WTC11 (cell line): Measurements from ENCODE around the gene CHD3. TPM values are rescaled to one million over a fixed set of nuclear protein-coding genes. Genes with fewer than 3 reads are reported as not detected.
"Not testable (repeated sequence)": the region's sequence is repeated elsewhere in the genome, so short reads cannot be mapped to it uniquely, and the experiment has no call there.

Source experiments
- ATAC-seq: fragments of 200-7000 bp; cut with Tn5 transposase; 2 replicates; pipeline ENCODE4 v1.10.0; 2021; ENCODE audit warnings: mild to moderate bottlenecking, moderate library complexity
- CTCF ChIA-PET: fragments of 300-600 bp; sonication (Branson Sonifier 250); formaldehyde crosslinking; loops from one replicate; lab custom pipeline; 2021; ENCODE audit warnings: antibody characterized with exemption; lab: Charles Lee
- POLR2A ChIA-PET: fragments of 350-600 bp; sonication (Branson Sonifier 250); formaldehyde crosslinking; loops from one replicate; lab custom pipeline; 2021; ENCODE audit warnings: antibody characterized with exemption; lab: Charles Lee
- DNase-seq: peaks from one replicate; pipeline ENCODE4 v3.0.0; 2021; ENCODE audit warnings: low spot score
- H3K27ac Mint-ChIP-seq: 2 replicates; pipeline ENCODE4 v1.8.0; 2021; ENCODE audit warnings: mixed read lengths
- H3K27me3 Mint-ChIP-seq: 2 replicates; pipeline ENCODE4 v1.8.0; 2021; ENCODE audit warnings: low read depth, mild to moderate bottlenecking, moderate library complexity, mixed read lengths
- H3K36me3 Mint-ChIP-seq: 2 replicates; pipeline ENCODE4 v1.8.0; 2021; ENCODE audit warnings: mixed read lengths
- H3K4me1 Mint-ChIP-seq: 2 replicates; pipeline ENCODE4 v1.8.0; 2022; ENCODE audit warnings: mixed read lengths
- H3K4me3 Mint-ChIP-seq: 2 replicates; pipeline ENCODE4 v1.8.0; 2021; ENCODE audit warnings: mild to moderate bottlenecking, moderate library complexity, mixed read lengths
- H3K9me3 Mint-ChIP-seq: 2 replicates; pipeline ENCODE4 v1.8.0; 2021; ENCODE audit warnings: mixed read lengths
- ATF1 ChIP-seq: sonication (generic); formaldehyde crosslinking; IDR thresholded peaks from 2 replicates; pipeline ENCODE4 v1.8.1; 2023; ENCODE audit warnings: mild to moderate bottlenecking, moderate library complexity, missing genetic modification reagents
- E2F4 ChIP-seq: sonication (generic); formaldehyde crosslinking; IDR thresholded peaks from 2 replicates; pipeline ENCODE4 v1.8.1; 2022; ENCODE audit warnings: low read depth, mild to moderate bottlenecking, moderate library complexity, missing genetic modification reagents, borderline replicate concordance
- ETV6 ChIP-seq: sonication (generic); formaldehyde crosslinking; IDR thresholded peaks from 2 replicates; pipeline ENCODE4 v1.8.1; 2022; ENCODE audit warnings: mild to moderate bottlenecking, missing genetic modification reagents
- FOXK1 ChIP-seq: sonication (generic); formaldehyde crosslinking; IDR thresholded peaks from 2 replicates; pipeline ENCODE4 v1.8.0; 2022; ENCODE audit warnings: mild to moderate bottlenecking, moderate library complexity, missing genetic modification reagents
- FOXP1 ChIP-seq: sonication (generic); formaldehyde crosslinking; IDR thresholded peaks from 2 replicates; pipeline ENCODE4 v1.8.0; 2022; ENCODE audit warnings: missing genetic modification reagents, mild to moderate bottlenecking, moderate library complexity, borderline replicate concordance
- HMGA2 ChIP-seq: fragments of 250-450 bp; sonication (Bioruptor Pico); IDR thresholded peaks from 2 replicates; pipeline ENCODE4 v1.4.0; 2021; ENCODE audit warnings: mild to moderate bottlenecking, moderate library complexity
- JAZF1 ChIP-seq: fragments of 250-450 bp; sonication (Bioruptor Pico); IDR thresholded peaks from 2 replicates; pipeline ENCODE4 v1.9.0; 2021; ENCODE audit warnings: moderate library complexity, mild to moderate bottlenecking, inconsistent platforms
- MXD4 ChIP-seq: fragments of 250-450 bp; sonication (Bioruptor Pico); IDR thresholded peaks from 2 replicates; pipeline ENCODE4 v1.8.0; 2021; ENCODE audit warnings: mild to moderate bottlenecking, moderate library complexity, borderline replicate concordance
- NFE2L1 ChIP-seq: sonication (generic); formaldehyde crosslinking; IDR thresholded peaks from 2 replicates; pipeline ENCODE4 v1.8.1; 2023; ENCODE audit warnings: missing genetic modification reagents
- PRDM15 ChIP-seq: sonication (generic); formaldehyde crosslinking; IDR thresholded peaks from 2 replicates; pipeline ENCODE4 v1.8.0; 2022; ENCODE audit warnings: missing genetic modification reagents
- RELA ChIP-seq: sonication (generic); formaldehyde crosslinking; IDR thresholded peaks from 2 replicates; pipeline ENCODE4 v1.8.1; 2022; ENCODE audit warnings: missing genetic modification reagents, mild to moderate bottlenecking, borderline replicate concordance
- SMAD4 ChIP-seq: sonication (generic); formaldehyde crosslinking; IDR thresholded peaks from 2 replicates; pipeline ENCODE4 v1.8.0; 2022; ENCODE audit warnings: mild to moderate bottlenecking, missing genetic modification reagents
- SOX15 ChIP-seq: fragments of 250-450 bp; sonication (Bioruptor Pico); IDR thresholded peaks from 2 replicates; pipeline ENCODE4 v1.9.0; 2021; ENCODE audit warnings: mild to moderate bottlenecking
- TEAD1 ChIP-seq: sonication (generic); formaldehyde crosslinking; IDR thresholded peaks from 2 replicates; pipeline ENCODE4 v1.8.0; 2022; ENCODE audit warnings: mild to moderate bottlenecking, missing genetic modification reagents
- TP53 ChIP-seq: sonication (generic); formaldehyde crosslinking; IDR thresholded peaks from 2 replicates; pipeline ENCODE4 v1.8.1; 2023; ENCODE audit warnings: mild to moderate bottlenecking, missing genetic modification reagents
- ZNF263 ChIP-seq: sonication (generic); formaldehyde crosslinking; IDR thresholded peaks from 2 replicates; pipeline ENCODE4 v1.8.1; 2022; ENCODE audit warnings: low read depth, mild to moderate bottlenecking, moderate library complexity, missing genetic modification reagents
- ZNF317 ChIP-seq: sonication (generic); formaldehyde crosslinking; IDR thresholded peaks from 2 replicates; pipeline ENCODE4 v1.8.1; 2023; ENCODE audit warnings: low read depth, mild to moderate bottlenecking, moderate library complexity, missing genetic modification reagents, borderline replicate concordance
- ZNF512 ChIP-seq: sonication (generic); formaldehyde crosslinking; IDR thresholded peaks from 2 replicates; pipeline ENCODE4 v1.8.1; 2022; ENCODE audit warnings: missing genetic modification reagents, borderline replicate concordance
- total RNA-seq: library from RNA; stranded (reverse); gene quantifications from 3 replicates; pipeline ENCODE4 v1.2.3, GENCODE V29; 2021

Gene CHD3
- total RNA-seq, 1 experiment from 2014 or later: 39.5 TPM

GRCh38 chr17:7951143-7951792 lies 62.7 kb downstream of the CHD3 start:
- POLR2A ChIA-PET: no interaction called here
- H3K4me3 Mint-ChIP-seq: no peak overlapping the region
- TF ChIP-seq TP53 (CRISPR knock-in tag): no peak
- TF ChIP-seq ZNF512 (CRISPR knock-in tag): no peak
- no peak for TF ChIP-seq NFE2L1
- TF ChIP-seq PRDM15 (CRISPR knock-in tag): no peak
- TF ChIP-seq E2F4 (CRISPR knock-in tag): no peak
- no peak for TF ChIP-seq FOXP1 (CRISPR knock-in tag)
- no peak for TF ChIP-seq HMGA2 (CRISPR knock-in tag)
- TF ChIP-seq SMAD4 (CRISPR knock-in tag): no peak
- TF ChIP-seq MXD4 (CRISPR knock-in tag): no peak
- no peak for TF ChIP-seq FOXK1 (CRISPR knock-in tag)
- TF ChIP-seq ZNF317 (CRISPR knock-in tag): no peak
- no peak for TF ChIP-seq RELA
- no peak for TF ChIP-seq ATF1 (CRISPR knock-in tag)
- no peak for TF ChIP-seq JAZF1 (CRISPR knock-in tag)
- no peak for TF ChIP-seq TEAD1 (CRISPR knock-in tag)
- no peak for TF ChIP-seq SOX15
- no peak for TF ChIP-seq ETV6 (CRISPR knock-in tag)
- no peak for TF ChIP-seq ZNF263 (CRISPR knock-in tag)
- peaks cover 32% of the 10 kb centered on the region for H3K36me3 Mint-ChIP-seq
- CTCF ChIA-PET: no interaction called here
- DNase-seq: no peak
- no peaks in the 10 kb centered on the region for H3K4me1 Mint-ChIP-seq
- no peaks in the 10 kb centered on the region for H3K27me3 Mint-ChIP-seq
- H3K27ac Mint-ChIP-seq: no peak overlapping the region
- H3K9me3 Mint-ChIP-seq: peaks cover 9% of the 10 kb centered on the region
- no peak for ATAC-seq

GRCh38 chr17:7953266-7953665 lies 64.7 kb downstream of the CHD3 start:
- H3K27me3 Mint-ChIP-seq, CTCF ChIA-PET, POLR2A ChIA-PET, H3K4me1 Mint-ChIP-seq, ATAC-seq, H3K4me3 Mint-ChIP-seq, H3K9me3 Mint-ChIP-seq, DNase-seq, H3K27ac Mint-ChIP-seq: not testable (repeated sequence)
- peaks cover 17% of the 10 kb centered on the region for H3K36me3 Mint-ChIP-seq
